HG02852 (cell line): ENCODE data around the gene DMGDH.

Experiments used
- ATAC-seq: cut with Tn5 transposase; IDR thresholded peaks from one replicate; pipeline ENCODE4 v1.9.1; 2021; ENCODE audit warnings: mild to moderate bottlenecking, moderate library complexity; ENCODE audit not compliant: unreplicated experiment

Gene DMGDH

GRCh38 chr5:79069488-79070349 lies at the start of gene DMGDH, which contains the start of gene BHMT2:
Gene DMGDH, minus strand, starts transcription at chr5:79069674. Its CDS starts 54 bp downstream, at chr5:79069620.
Gene BHMT2, plus strand, starts transcription at chr5:79069767. Its CDS starts 16 bp downstream, at chr5:79069783.
- no peak for ATAC-seq

- ATAC-seq, result no peak
Observed at GRCh38 chr5:79112703-79113058, 43.2 kb upstream of the DMGDH start.

GRCh38 chr5:79111960-79112702 lies 42.7 kb upstream of the DMGDH start:
- no peak for ATAC-seq

GRCh38 chr5:79111387-79111959 lies 42.0 kb upstream of the DMGDH start, which contains the start of gene BHMT:
Gene BHMT, plus strand, starts transcription at chr5:79111809. Its CDS starts 77 bp downstream, at chr5:79111886.
- ATAC-seq, result no peak

- ATAC-seq, result no peak
Observed at GRCh38 chr5:79109527-79110492, 40.3 kb upstream of the DMGDH start.

- no peak for ATAC-seq
Observed at GRCh38 chr5:79108792-79109191, 39.3 kb upstream of the DMGDH start.

- no peak for ATAC-seq
Observed at GRCh38 chr5:79108086-79108485, 38.6 kb upstream of the DMGDH start.

GRCh38 chr5:79107020-79107796 lies 37.7 kb upstream of the DMGDH start:
- ATAC-seq, result no peak

- ATAC-seq, result no peak
Observed at GRCh38 chr5:79105868-79106267, 36.4 kb upstream of the DMGDH start.

GRCh38 chr5:79093762-79094161 lies 24.3 kb upstream of the DMGDH start:
- no peak for ATAC-seq

- ATAC-seq, result no peak
Observed at GRCh38 chr5:79091064-79091463, 21.6 kb upstream of the DMGDH start.

- ATAC-seq, result no peak
Observed at GRCh38 chr5:79088507-79088906, 19.0 kb upstream of the DMGDH start.

GRCh38 chr5:79086116-79086515 lies 16.6 kb upstream of the DMGDH start:
- ATAC-seq, result no peak

- no peak for ATAC-seq
Observed at GRCh38 chr5:79081779-79082178, 12.3 kb upstream of the DMGDH start.

GRCh38 chr5:79080804-79081203 lies 11.3 kb upstream of the DMGDH start:
- no peak for ATAC-seq

GRCh38 chr5:79077680-79078365 lies 8.3 kb upstream of the DMGDH start:
- no peak for ATAC-seq

- no peak for ATAC-seq
Observed at GRCh38 chr5:79076819-79077218, 7.3 kb upstream of the DMGDH start.

GRCh38 chr5:79075646-79076426 lies 6.4 kb upstream of the DMGDH start:
- ATAC-seq, result no peak
